Activated CD8-positive, alpha-beta T cell treated with anti-CD3 and anti-CD28 coated beads for 36 hours (primary cell): ENCODE measurements around the gene GBP7. TPM values are rescaled to one million over a fixed set of nuclear protein-coding genes. Genes with fewer than 3 reads are reported as not detected.
A peak's percentile ranks its signal among the peaks of the same experiment; 100 is the strongest.

ENCODE experiments used
- ATAC-seq: fragments of 200-7000 bp; cut with Tn5 transposase; one replicate; pipeline ENCODE4 v1.10.0; 2021; ENCODE audit warnings: mild to moderate bottlenecking, moderate library complexity
- CTCF ChIA-PET: fragments of 350-600 bp; sonication (Branson Sonifier 250); formaldehyde crosslinking; loops from one replicate; lab custom pipeline; 2021; ENCODE audit warnings: antibody characterized with exemption; lab: Charles Lee
- POLR2A ChIA-PET: fragments of 350-600 bp; sonication (Branson Sonifier 250); formaldehyde crosslinking; loops from one replicate; lab custom pipeline; 2021; ENCODE audit warnings: antibody characterized with exemption; lab: Charles Lee
- DNase-seq: peaks from one replicate; pipeline ENCODE4 v3.0.0-alpha.2; 2020
- H3K27ac Mint-ChIP-seq: one replicate; pipeline ENCODE4 v1.8.0; 2021; ENCODE audit warnings: mild to moderate bottlenecking, mixed read lengths
- H3K27me3 Mint-ChIP-seq: one replicate; pipeline ENCODE4 v1.8.0; 2021; ENCODE audit warnings: mixed read lengths
- H3K36me3 Mint-ChIP-seq: one replicate; pipeline ENCODE4 v1.8.0; 2021; ENCODE audit warnings: low read depth, mixed read lengths
- H3K4me1 Mint-ChIP-seq: one replicate; pipeline ENCODE4 v1.8.0; 2021; ENCODE audit warnings: low read depth, mixed read lengths
- H3K4me3 Mint-ChIP-seq: one replicate; pipeline ENCODE4 v1.8.0; 2021; ENCODE audit warnings: mild to moderate bottlenecking, moderate library complexity, mixed read lengths
- H3K9me3 Mint-ChIP-seq: one replicate; pipeline ENCODE4 v1.8.0; 2021; ENCODE audit warnings: mixed read lengths
- CTCF ChIP-seq: fragments of 200-600 bp; IDR thresholded peaks from one replicate; pipeline ENCODE4 v1.8.0; 2022; ENCODE audit warnings: antibody characterized with exemption, mild to moderate bottlenecking
- intact Hi-C: fragments of 100-400 bp; cut with micrococcal nuclease; formaldehyde crosslinking; loops from one replicate; pipeline ENCODE4 v1.10.0; 2022
- total RNA-seq, 2 experiments: library from RNA; stranded (reverse); gene quantifications; one replicate each; pipeline ENCODE4 v1.2.3, GENCODE V29; 2021

Gene GBP7
- total RNA-seq, 2 experiments from 2014 or later, result 0.11 to 0.20 TPM

GRCh38 chr1:89172468-89173143 is 3.2 kb downstream of the GBP7 start:
- H3K4me1 Mint-ChIP-seq, result peaks cover 9% of the 10 kb centered on the region
- H3K9me3 Mint-ChIP-seq, result peaks cover 4% of the 10 kb centered on the region
- ATAC-seq (no peak), DNase-seq (no peak)
- ChIA-PET CTCF (interaction anchor here (1.6 kb wide), 1 partner anchor 9 kb away, joined by 7 read pairs; no protein-coding TSS in a partner anchor), POLR2A (interaction anchor here (0.8 kb wide), 1 partner anchor 57 kb away, joined by 3 read pairs; no protein-coding TSS in a partner anchor)
- no peaks in the 10 kb centered on the region for H3K27me3 Mint-ChIP-seq
- H3K4me3 Mint-ChIP-seq, result no peak overlapping the region
- intact Hi-C loops, result no loop called here
- H3K27ac Mint-ChIP-seq, result no peak overlapping the region
- H3K36me3 Mint-ChIP-seq, result no peaks in the 10 kb centered on the region
- TF ChIP-seq CTCF, result no peak

DNA sequence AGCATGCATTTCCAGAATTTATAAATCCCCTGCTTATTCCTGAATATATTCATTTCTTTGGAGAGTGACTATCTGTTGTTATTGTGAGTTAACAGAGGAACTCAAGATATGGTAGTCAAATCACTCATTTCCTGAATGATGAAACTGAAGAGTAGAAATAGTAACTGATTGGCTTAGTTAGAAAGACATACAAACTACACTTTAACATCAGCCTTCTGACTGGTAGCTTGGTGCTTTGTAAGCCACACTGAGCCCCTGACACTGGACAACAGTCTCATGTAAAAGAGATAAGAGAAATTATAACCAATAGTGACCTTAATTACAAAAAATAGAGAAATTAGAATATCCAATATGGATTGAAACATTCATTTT is 4.8 kb downstream of the GBP7 start:
- no peaks in the 10 kb centered on the region for H3K27me3 Mint-ChIP-seq
- intact Hi-C loops, result no loop called here
- ChIA-PET POLR2A (interaction anchor here (0.6 to 1.6 kb wide), 2 partner anchors 44 to 81 kb away, joined by 3 to 5 read pairs; no protein-coding TSS in a partner anchor), CTCF (interaction anchor here (1.0 to 2.5 kb wide), 3 partner anchors 9 to 187 kb away, joined by 3 to 12 read pairs (median 3); no protein-coding TSS in a partner anchor)
- ATAC-seq, result peak; percentile 64
- peaks cover 4% of the 10 kb centered on the region for H3K9me3 Mint-ChIP-seq
- peaks cover 4% of the 10 kb centered on the region for H3K4me1 Mint-ChIP-seq
- H3K36me3 Mint-ChIP-seq, result no peaks in the 10 kb centered on the region
- peak overlapping the region; percentile 52 for H3K27ac Mint-ChIP-seq
- no peak overlapping the region for H3K4me3 Mint-ChIP-seq
- DNase-seq, result no peak
- TF ChIP-seq CTCF, result no peak

DNA sequence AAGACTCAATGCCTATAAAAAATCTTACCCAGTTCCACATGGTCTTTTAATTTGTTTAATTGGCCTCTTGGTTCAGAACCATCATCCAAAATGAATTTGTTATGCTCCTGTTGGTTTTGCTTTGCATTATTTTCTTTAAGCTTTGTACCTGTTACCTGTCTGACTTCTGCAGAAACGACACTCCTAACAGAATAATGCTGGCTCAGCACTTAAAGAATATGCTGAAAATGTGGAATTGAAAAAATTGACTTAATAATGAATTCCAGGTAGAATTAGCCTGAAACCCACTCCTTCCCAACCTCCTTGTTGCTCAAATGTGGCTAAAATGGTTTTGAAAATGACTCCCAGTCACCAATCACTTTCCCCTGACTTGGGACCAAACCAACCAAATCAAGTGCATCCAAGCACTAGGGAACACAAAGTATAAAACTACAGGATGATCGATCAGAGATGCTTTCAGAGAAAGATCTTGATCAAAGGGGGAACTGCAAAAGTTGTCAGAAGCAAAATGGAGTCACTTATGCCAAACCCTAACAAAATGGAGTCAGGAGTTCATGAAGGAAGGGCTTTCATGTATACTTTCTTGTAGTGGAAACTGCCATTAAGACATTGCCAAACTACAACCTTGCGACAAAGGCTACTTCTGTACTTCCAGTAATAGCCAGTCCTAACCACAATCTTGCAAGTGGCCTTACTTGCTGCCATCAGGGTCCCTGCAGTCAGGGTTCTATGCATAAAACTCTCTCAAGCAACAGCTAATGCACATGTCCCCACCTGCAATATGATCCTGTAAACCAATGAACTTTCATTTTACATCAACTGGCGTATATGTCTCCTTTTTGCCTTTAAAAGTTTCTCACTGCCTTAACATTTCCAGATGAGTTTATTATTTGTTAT is 5.4 kb downstream of the GBP7 start:
- Mint-ChIP-seq H3K4me3 (no peak overlapping the region), H3K27me3 (no peaks in the 10 kb centered on the region), H3K27ac (peak overlapping the region; percentile 52), H3K9me3 (peaks cover 4% of the 10 kb centered on the region), H3K36me3 (no peaks in the 10 kb centered on the region), H3K4me1 (peaks cover 4% of the 10 kb centered on the region)
- POLR2A ChIA-PET, result interaction anchor here (0.6 to 1.6 kb wide), 2 partner anchors 43 to 81 kb away, joined by 3 to 5 read pairs; no protein-coding TSS in a partner anchor
- CTCF ChIA-PET, result interaction anchor here (1.2 to 2.5 kb wide), 2 partner anchors 16 to 188 kb away, joined by 3 to 12 read pairs; no protein-coding TSS in a partner anchor
- ATAC-seq (no peak), DNase-seq (no peak)
- TF ChIP-seq CTCF, result no peak
- intact Hi-C loops, result no loop called here

- TF ChIP-seq CTCF, result no peak
- ATAC-seq (no peak), DNase-seq (no peak)
- Mint-ChIP-seq H3K4me1 (peaks cover 4% of the 10 kb centered on the region), H3K9me3 (peaks cover 4% of the 10 kb centered on the region), H3K36me3 (no peaks in the 10 kb centered on the region), H3K4me3 (no peak overlapping the region), H3K27ac (no peak overlapping the region), H3K27me3 (no peaks in the 10 kb centered on the region)
- intact Hi-C loops, result no loop called here
- ChIA-PET CTCF (interaction anchor here (2.2 to 2.5 kb wide), 2 partner anchors 84 to 189 kb away, joined by 5 to 12 read pairs; no protein-coding TSS in a partner anchor), POLR2A (no interaction called here)
These were observed 6.6 kb downstream of the GBP7 start for GRCh38 chr1:89169166-89169565.
